Adrenal gland (tissue), 12 donors: ENCODE results near the gene SRCAP. TPM values are rescaled to one million over a fixed set of nuclear protein-coding genes. Genes with fewer than 3 reads are reported as not detected.
"Not testable (repeated sequence)": the region's sequence is repeated elsewhere in the genome, so short reads cannot be mapped to it uniquely, and the experiment has no call there.

Experiments
- DNase-seq, 7 donors: peaks; one replicate each; pipeline ENCODE4 v3.0.0-alpha.2; 2019 to 2020
- H3K27ac ChIP-seq, 5 donors: fragments of 200-600 bp; sonication (generic) in 4 of 5; 1 replicate in 3 of 5; 2 replicates in 2 of 5; pipeline versions ENCODE4 v1.5.1 to v1.8.0; 2016 to 2020; ENCODE audit warnings: mild to moderate bottlenecking in 1 of 5
- H3K27me3 ChIP-seq: fragments of 200-600 bp; 2 replicates; pipeline ENCODE4 v1.8.0; 2021
- H3K36me3 ChIP-seq, 2 donors: fragments of 200-600 bp; replicated peaks in 1 of 2; 1 replicate in 1 of 2; 2 replicates in 1 of 2; pipeline versions ENCODE4 v1.5.1 to v1.8.0; 2018 to 2022
- H3K4me1 ChIP-seq, 2 donors: fragments of 200-600 bp; replicated peaks in 1 of 2; 1 replicate in 1 of 2; 2 replicates in 1 of 2; pipeline versions ENCODE4 v1.5.1 to v1.8.0; 2018 to 2021
- H3K4me3 ChIP-seq, 4 donors: fragments of 200-600 bp; sonication (generic) in 3 of 4; one replicate each; pipeline ENCODE4 v1.5.1; 2016 to 2018
- H3K9me3 ChIP-seq, 3 donors: fragments of 200-600 bp; sonication (generic) in 1 of 3; replicated peaks in 1 of 3; 1 replicate in 2 of 3; 2 replicates in 1 of 3; pipeline versions ENCODE4 v1.5.1 to v1.8.0; 2016 to 2021
- CTCF ChIP-seq, 6 experiments: fragments of 450-650 bp in 4 of 6; fragments of 200-600 bp in 2 of 6; sonication (generic) in 1 of 6; IDR thresholded peaks; 1 replicate in 5 of 6; 2 replicates in 1 of 6; pipeline versions ENCODE4 v1.5.1 to v1.8.0; 2016 to 2021; ENCODE audit warnings: antibody characterized with exemption in 6 of 6, mild to moderate bottlenecking in 2 of 6, moderate library complexity in 1 of 6
- POLR2A ChIP-seq, 2 donors: fragments of 450-650 bp; IDR thresholded peaks; one replicate each; pipeline ENCODE4 v1.6.1; 2017; ENCODE audit warnings: antibody characterized with exemption in 2 of 2, mild to moderate bottlenecking in 2 of 2, moderate library complexity in 1 of 2
- WGBS, 4 donors: extraction: QIAGEN DNeasy Blood & Tissue Kit in 2 of 4; methylation state at CpG; one replicate each; pipeline versions ENCODE4 v1.1.5 to v1.1.7; 2013 to 2017; 5-methylcytosine and 5-hydroxymethylcytosine counted together
- intact Hi-C, 2 donors: fragments of 100-400 bp; cut with DNase I; formaldehyde crosslinking; loops; one replicate each; pipeline versions ENCODE4 v1.14.1 to v1.15.0; 2022 to 2023
- polyA plus RNA-seq, 3 donors: library from polyadenylated mRNA; stranded (reverse); fragments of 200-250 nt in 2 of 3; fragments of 350-450 nt in 1 of 3; fragmentation: Illumina TruSeq in 1 of 3; extraction: RNeasy Lipid Tissue Mini Kit (QIAGEN cat#74804) in 1 of 3; gene quantifications; one replicate each; pipeline ENCODE4 v1.2.3, GENCODE V29; 2013 to 2014
- total RNA-seq, 9 donors: library from RNA; depleted of rRNA in 4 of 9; stranded (reverse); fragments of >200 nt in 4 of 9; fragments of 120-200 nt in 1 of 9; fragmentation: NEBNext Ultra II Directional in 1 of 9; extraction: Animal tissue kit (Norgen Biotek cat#: 25700) in 1 of 9; gene quantifications; one replicate each; pipeline versions ENCODE4 v1.1.0 to v1.2.4, GENCODE V29; 2013 to 2023
- donor health status: healthy with polysubstance abuse.
- donor health status: Bipolar disorder and iron deficiency.
- donor health status: DM: yes; HTN: yes; CAD: no.
- donor health status: DM: no; HTN: no; CAD: no.
- donor health status: DM: no; HTN: no; CAD: no.
- donor health status: DM: yes; HTN: yes; CAD: no.

The SRCAP gene
- total and polyA plus RNA-seq, 12 donors = 3.7 to 82.4 (median 46.6) TPM

GRCh38 chr16:30700971-30701370 is 2.0 kb downstream of the SRCAP start:
- no peak for DNase-seq
- Histone ChIP-seq H3K27me3 (no peaks in the 10 kb centered on the region), H3K27ac (no peak overlapping the region), H3K36me3 (peaks cover 0 to 59% of the 10 kb centered on the region in 2 donors), H3K4me1 (peaks cover 8 to 21% of the 10 kb centered on the region in 2 donors), H3K4me3 (no peak overlapping the region), H3K9me3 (no peaks in the 10 kb centered on the region)
- 82 to 86% (median 84%) methylated on average over 5 of the region's 5 CpGs for WGBS, 4 donors
- TF ChIP-seq POLR2A (IDR thresholded peaks at IDR 0.05) = no peak
- no peak for TF ChIP-seq CTCF (IDR thresholded peaks at IDR 0.05)
- intact Hi-C loops = loop anchor here in 1 of 2 donors (10.0 kb wide), 1 partner anchor 54 kb away; no protein-coding TSS in a partner anchor

GRCh38 chr16:30703071-30703470 is 4.1 kb downstream of the SRCAP start:
- 88 to 92% (median 90%) methylated on average over 12 of the region's 12 CpGs for WGBS, 4 donors
- not testable (repeated sequence) for H3K4me3 ChIP-seq, H3K27ac ChIP-seq, H3K9me3 ChIP-seq, DNase-seq, H3K27me3 ChIP-seq
- intact Hi-C loops = loop anchor here in 1 of 2 donors (10.0 kb wide), 1 partner anchor 52 kb away; no protein-coding TSS in a partner anchor
- Histone ChIP-seq H3K36me3 (peaks cover 0 to 80% of the 10 kb centered on the region in 2 donors), H3K4me1 (peaks cover 8 to 16% of the 10 kb centered on the region in 2 donors)

GRCh38 chr16:30703971-30704370 is 5.0 kb downstream of the SRCAP start:
- Histone ChIP-seq H3K36me3 (peaks cover 0 to 89% of the 10 kb centered on the region in 2 donors), H3K9me3 (no peaks in the 10 kb centered on the region), H3K27ac (no peak overlapping the region), H3K27me3 (no peaks in the 10 kb centered on the region), H3K4me3 (no peak overlapping the region), H3K4me1 (peaks cover 8 to 16% of the 10 kb centered on the region in 2 donors)
- no peak for DNase-seq
- TF ChIP-seq POLR2A (IDR thresholded peaks at IDR 0.05) (no peak), CTCF (IDR thresholded peaks at IDR 0.05) (no peak)
- 92 to 96% (median 93%) methylated on average over 10 of the region's 10 CpGs for WGBS, 4 donors
- intact Hi-C loops = loop anchor here in 1 of 2 donors (10.0 kb wide), 1 partner anchor 51 kb away; no protein-coding TSS in a partner anchor

- intact Hi-C loops = loop anchor here in 1 of 2 donors (10.0 kb wide), 1 partner anchor 49 kb away; no protein-coding TSS in a partner anchor
- Histone ChIP-seq H3K4me3 (no peak overlapping the region), H3K9me3 (no peaks in the 10 kb centered on the region), H3K27ac (no peak overlapping the region), H3K36me3 (peaks cover 0 to 98% of the 10 kb centered on the region in 2 donors), H3K27me3 (no peaks in the 10 kb centered on the region), H3K4me1 (no peaks in the 10 kb centered on the region)
- TF ChIP-seq CTCF (IDR thresholded peaks at IDR 0.05) (no peak), POLR2A (IDR thresholded peaks at IDR 0.05) (no peak)
- DNase-seq = no peak
- WGBS, 4 donors = 85 to 94% (median 90%) methylated on average over 6 of the region's 6 CpGs
These were observed 7.1 kb downstream of the SRCAP start for GRCh38 chr16:30706046-30706445.

- intact Hi-C loops = no loop called here
- H3K36me3 ChIP-seq = peaks cover 0 to 100% of the 10 kb centered on the region in 2 donors
These were observed 12.0 kb downstream of the SRCAP start for GRCh38 chr16:30710971-30711370.

More at GRCh38 chr16:30710971-30711370, 12.0 kb downstream of the SRCAP start:
- no peaks in the 10 kb centered on the region for H3K9me3 ChIP-seq
- 81 to 93% (median 85%) methylated on average over 4 of the region's 4 CpGs for WGBS, 4 donors
- no peak overlapping the region for H3K27ac ChIP-seq
- no peak overlapping the region for H3K4me3 ChIP-seq
- no peak for TF ChIP-seq CTCF (IDR thresholded peaks at IDR 0.05)
- no peak for DNase-seq
- H3K4me1 ChIP-seq = peaks cover 0 to 21% of the 10 kb centered on the region in 2 donors
- H3K27me3 ChIP-seq = no peaks in the 10 kb centered on the region
